Activated naive CD8-positive, alpha-beta T cell treated with anti-CD3 and anti-CD28 coated beads, Interleukin-2, amount 10 ng/mL, durations not matched to agents 7 days and 5 days (primary cell): Measurements from ENCODE around the gene TMED4. TPM values are rescaled to one million over a fixed set of nuclear protein-coding genes. Genes with fewer than 3 reads are reported as not detected.
A peak's percentile ranks its signal among the peaks of the same experiment; 100 is the strongest.

ENCODE experiments used
- ATAC-seq: fragments of 150-1000 bp; cut with Tn5 transposase; one replicate; pipeline ENCODE4 v1.10.0; 2021; ENCODE audit warnings: low read depth, moderate library complexity
- POLR2A ChIA-PET: fragments of 350-600 bp; sonication (Branson Sonifier 250); formaldehyde crosslinking; loops from one replicate; lab custom pipeline; 2021; ENCODE audit warnings: antibody characterized with exemption; lab: Charles Lee
- DNase-seq: peaks from one replicate; pipeline ENCODE4 v3.0.0; 2021
- H3K27ac Mint-ChIP-seq: one replicate; pipeline ENCODE4 v1.8.0; 2022; ENCODE audit warnings: mild to moderate bottlenecking, mixed read lengths
- H3K27me3 Mint-ChIP-seq: one replicate; pipeline ENCODE4 v1.8.0; 2022; ENCODE audit warnings: mild to moderate bottlenecking, moderate library complexity, mixed read lengths
- H3K36me3 Mint-ChIP-seq: one replicate; pipeline ENCODE4 v1.8.0; 2021; ENCODE audit warnings: mild to moderate bottlenecking, mixed read lengths
- H3K4me1 Mint-ChIP-seq: one replicate; pipeline ENCODE4 v1.8.0; 2021; ENCODE audit warnings: mixed read lengths
- H3K4me3 Mint-ChIP-seq: one replicate; pipeline ENCODE4 v1.8.0; 2022; ENCODE audit warnings: mild to moderate bottlenecking, moderate library complexity, mixed read lengths
- H3K9me3 Mint-ChIP-seq: one replicate; pipeline ENCODE4 v1.8.0; 2021; ENCODE audit warnings: mixed read lengths
- total RNA-seq, 2 experiments: library from RNA; stranded (reverse); gene quantifications; one replicate each; pipeline ENCODE4 v1.2.3, GENCODE V29; 2021

Gene TMED4
- total RNA-seq, 2 experiments from 2014 or later, result 91.4 to 94.3 TPM

DNA sequence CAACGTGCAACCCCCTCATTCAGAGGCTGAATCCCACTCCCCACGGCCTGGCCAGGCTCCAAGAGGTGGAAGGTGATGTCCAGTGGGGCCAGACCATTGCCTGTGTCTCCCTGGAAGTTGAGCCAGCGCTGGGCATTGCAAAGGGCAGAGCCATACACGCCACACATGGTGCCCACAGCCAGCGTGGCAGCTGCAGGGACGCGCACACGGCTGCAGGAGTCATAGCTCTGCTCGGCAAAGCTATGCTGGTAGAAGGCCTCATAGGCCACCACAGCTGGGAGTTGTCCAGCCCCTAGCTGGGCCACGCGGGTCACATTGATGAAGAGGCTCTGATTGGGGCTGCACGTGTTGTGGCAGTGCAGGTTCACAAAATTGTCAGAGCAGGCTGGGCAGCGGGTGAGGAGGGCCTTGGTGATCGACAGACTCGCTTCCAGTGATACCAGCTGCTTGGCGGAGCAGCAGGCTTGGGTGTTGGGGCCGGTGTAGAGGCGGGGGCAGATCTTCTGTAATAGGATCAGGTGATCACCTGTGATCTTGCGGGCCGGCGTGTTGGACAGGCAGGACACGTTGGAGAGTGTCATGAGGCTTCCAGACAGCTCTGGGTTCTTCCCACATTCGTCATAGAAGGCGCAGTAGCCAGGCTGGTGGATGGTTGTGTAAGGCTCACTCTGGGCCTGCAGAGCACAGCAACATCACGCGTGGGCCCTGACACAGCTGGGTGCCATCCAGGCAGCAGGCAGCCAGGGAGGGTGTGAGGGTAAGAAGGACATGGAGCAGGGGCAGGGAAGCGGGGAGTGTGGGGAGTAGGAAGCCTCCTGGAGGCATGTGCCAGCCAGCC lies 42.1 kb downstream of the TMED4 start:
- no peaks in the 10 kb centered on the region for H3K9me3 Mint-ChIP-seq
- ATAC-seq (no peak), DNase-seq (no peak)
- H3K4me3 Mint-ChIP-seq, result no peak overlapping the region
- POLR2A ChIA-PET, result no interaction called here
- peaks cover 2% of the 10 kb centered on the region for H3K27me3 Mint-ChIP-seq
- H3K36me3 Mint-ChIP-seq, result no peaks in the 10 kb centered on the region
- no peaks in the 10 kb centered on the region for H3K4me1 Mint-ChIP-seq
- H3K27ac Mint-ChIP-seq, result no peak overlapping the region

DNA sequence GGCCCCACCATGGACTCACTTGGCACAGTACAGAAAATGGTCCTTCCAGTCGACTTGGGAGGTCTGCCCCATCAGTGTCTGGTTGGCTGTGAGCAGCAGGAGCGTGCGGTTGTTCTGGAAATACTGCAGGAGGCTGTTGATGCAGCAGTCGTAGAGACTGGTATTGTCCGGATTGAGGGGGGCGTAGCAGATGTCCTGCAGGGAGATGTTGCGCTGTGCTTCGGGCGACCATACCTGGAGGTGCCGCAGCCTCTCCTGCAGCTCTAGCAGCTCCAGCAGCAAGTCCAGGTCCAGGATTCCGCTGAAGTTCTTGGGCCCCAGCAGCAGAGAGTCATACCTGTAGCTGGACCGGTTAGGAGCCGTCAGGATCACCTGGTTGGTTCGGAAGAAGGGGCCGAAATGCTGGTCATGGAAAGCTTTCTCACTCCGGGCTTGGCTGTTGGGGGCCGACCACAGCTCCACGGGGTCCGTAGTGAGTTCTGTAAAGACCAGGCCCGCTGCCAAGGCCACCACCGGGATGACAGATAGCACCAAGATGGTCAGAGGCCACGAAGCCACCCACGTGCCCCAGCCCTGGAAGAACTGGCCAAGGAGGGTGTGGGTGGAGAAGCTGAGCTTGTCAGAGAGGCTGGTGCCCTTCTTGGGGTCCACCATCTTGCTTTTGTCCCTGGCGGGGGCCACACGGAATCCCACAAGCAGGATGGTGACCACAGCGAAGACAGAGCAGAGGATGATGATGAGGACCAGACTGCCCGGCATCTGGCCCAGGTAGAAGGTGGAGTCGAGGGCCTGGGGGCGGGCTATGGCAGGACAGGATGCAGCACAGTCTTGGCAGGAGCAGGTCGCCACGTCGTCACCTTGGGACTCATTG lies 43.0 kb downstream of the TMED4 start:
- Mint-ChIP-seq H3K27me3 (peaks cover 2% of the 10 kb centered on the region), H3K36me3 (no peaks in the 10 kb centered on the region), H3K4me1 (no peaks in the 10 kb centered on the region), H3K4me3 (no peak overlapping the region), H3K9me3 (no peaks in the 10 kb centered on the region), H3K27ac (no peak overlapping the region)
- no peak for DNase-seq
- POLR2A ChIA-PET, result no interaction called here
- no peak for ATAC-seq

DNA sequence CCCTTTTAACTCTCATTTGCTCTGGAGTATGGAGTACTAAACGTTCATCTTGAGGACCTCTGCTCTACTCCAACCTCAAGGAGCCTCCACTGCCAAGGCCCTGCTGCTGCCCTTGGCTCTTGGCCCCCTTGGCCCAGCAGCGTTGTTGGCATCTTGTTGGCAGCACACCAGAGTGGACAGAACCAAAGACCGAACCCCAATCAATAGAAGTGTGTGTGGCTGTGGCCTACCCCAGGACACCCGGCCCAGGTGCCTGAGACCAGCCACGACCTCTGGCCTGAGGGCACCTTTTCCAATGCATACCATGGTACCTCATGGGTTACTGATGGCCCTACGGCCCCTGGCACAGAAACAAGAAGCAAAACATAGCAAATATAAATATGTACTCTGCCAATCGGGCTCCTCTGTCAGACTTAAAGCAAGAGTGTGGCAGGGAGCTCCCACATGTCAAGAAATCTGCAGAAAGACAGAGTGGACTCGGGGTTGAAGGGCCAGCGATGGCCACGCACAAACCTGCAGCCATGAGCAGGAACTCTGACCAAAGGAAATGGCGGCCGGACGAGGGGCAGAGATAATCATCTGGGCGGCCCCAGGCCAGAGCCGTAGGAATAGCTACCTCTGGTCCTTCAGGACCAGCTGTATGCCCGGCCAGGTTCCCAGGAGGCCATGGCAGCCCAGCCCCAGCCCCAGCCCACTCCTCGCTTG lies 43.8 kb downstream of the TMED4 start:
- H3K36me3 Mint-ChIP-seq, result no peaks in the 10 kb centered on the region
- H3K27me3 Mint-ChIP-seq, result peaks cover 2% of the 10 kb centered on the region
- no peak for DNase-seq
- no peaks in the 10 kb centered on the region for H3K9me3 Mint-ChIP-seq
- POLR2A ChIA-PET, result interaction anchor here (0.6 kb wide), 1 partner anchor 18 kb away, joined by 3 read pairs; no protein-coding TSS in a partner anchor
- ATAC-seq, result no peak
- no peak overlapping the region for H3K4me3 Mint-ChIP-seq
- H3K4me1 Mint-ChIP-seq, result no peaks in the 10 kb centered on the region
- no peak overlapping the region for H3K27ac Mint-ChIP-seq

DNA sequence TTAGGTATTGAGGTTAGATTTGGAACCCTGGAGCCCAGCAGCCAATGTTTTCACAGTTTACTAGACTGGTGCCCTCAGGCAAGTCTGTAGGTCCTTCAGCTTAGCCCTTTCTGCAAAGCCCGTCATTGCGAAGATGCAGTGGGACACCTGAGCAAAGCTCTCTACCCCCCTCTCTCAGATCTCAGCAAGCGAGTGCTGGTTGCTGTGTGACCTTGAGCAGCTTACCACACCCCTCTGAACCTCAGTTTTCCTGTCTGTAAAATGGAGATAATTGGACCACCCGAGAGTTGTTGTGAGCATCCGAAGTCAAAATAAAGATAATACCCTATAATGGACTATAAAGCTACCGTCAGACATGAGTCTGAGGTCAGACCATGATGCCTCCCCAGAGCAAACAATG lies 44.6 kb downstream of the TMED4 start:
- DNase-seq (no peak), ATAC-seq (no peak)
- no peaks in the 10 kb centered on the region for H3K9me3 Mint-ChIP-seq
- POLR2A ChIA-PET, result no interaction called here
- no peak overlapping the region for H3K4me3 Mint-ChIP-seq
- no peaks in the 10 kb centered on the region for H3K4me1 Mint-ChIP-seq
- H3K27me3 Mint-ChIP-seq, result peaks cover 2% of the 10 kb centered on the region
- H3K27ac Mint-ChIP-seq, result no peak overlapping the region
- H3K36me3 Mint-ChIP-seq, result no peaks in the 10 kb centered on the region

DNA sequence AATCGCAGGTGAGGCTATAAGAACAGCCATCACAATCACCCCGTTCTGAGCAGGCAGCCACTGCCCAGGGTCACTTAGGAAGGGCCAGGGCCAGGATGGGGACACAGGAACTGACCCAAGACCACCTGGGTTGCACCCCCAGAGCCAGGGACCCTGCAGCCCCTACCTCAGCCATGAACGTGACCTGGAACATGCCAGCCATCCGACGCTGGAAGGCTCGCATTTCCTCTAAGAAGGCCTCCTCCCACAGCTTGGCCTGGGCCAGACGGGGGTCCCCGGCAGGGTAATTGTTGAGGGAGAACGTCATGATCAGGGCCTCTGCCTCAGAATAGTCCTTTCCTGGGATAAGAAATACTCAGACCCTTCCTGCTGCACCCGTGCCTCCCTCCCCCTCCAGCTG lies 45.9 kb downstream of the TMED4 start:
- Mint-ChIP-seq H3K36me3 (no peaks in the 10 kb centered on the region), H3K9me3 (no peaks in the 10 kb centered on the region), H3K4me1 (no peaks in the 10 kb centered on the region), H3K27ac (no peak overlapping the region), H3K4me3 (no peak overlapping the region), H3K27me3 (peaks cover 2% of the 10 kb centered on the region)
- ATAC-seq, result no peak
- no peak for DNase-seq
- POLR2A ChIA-PET, result no interaction called here

DNA sequence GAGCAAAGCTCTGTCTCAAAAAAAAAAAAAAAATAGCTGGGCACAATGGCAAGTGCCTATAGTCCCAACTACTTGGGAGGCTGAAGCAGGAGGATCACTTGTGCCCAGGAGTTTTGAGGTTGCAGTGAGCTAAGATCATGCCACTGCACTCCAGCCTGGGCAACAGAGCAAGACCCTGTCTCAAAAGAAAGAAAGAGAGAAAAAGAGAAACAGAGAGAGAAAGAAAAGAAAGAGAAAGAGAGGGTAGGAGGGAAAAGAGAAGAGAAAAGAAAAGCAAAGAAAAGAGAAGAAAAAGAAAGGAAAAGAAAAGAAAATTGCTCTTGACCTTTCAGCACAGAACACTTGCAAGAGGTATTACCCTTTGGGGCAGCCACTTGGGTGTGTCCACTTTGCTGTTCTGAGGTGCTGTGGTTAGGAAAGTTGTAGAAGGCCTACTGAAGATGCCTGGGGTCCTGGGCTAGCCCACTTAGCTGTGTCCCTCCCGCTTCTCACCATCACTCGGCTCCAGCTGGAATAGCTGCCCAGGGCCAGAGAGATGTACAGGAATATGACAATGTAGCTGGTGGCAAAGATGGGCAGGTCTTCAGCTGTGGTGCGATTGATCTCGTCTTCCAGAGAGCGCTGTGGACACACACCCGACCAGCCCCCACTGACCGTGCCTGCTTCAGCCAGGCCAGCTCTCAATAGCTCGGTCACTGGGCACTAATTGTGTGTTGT lies 46.5 kb downstream of the TMED4 start:
- POLR2A ChIA-PET, result no interaction called here
- DNase-seq, result no peak
- no peak for ATAC-seq

DNA sequence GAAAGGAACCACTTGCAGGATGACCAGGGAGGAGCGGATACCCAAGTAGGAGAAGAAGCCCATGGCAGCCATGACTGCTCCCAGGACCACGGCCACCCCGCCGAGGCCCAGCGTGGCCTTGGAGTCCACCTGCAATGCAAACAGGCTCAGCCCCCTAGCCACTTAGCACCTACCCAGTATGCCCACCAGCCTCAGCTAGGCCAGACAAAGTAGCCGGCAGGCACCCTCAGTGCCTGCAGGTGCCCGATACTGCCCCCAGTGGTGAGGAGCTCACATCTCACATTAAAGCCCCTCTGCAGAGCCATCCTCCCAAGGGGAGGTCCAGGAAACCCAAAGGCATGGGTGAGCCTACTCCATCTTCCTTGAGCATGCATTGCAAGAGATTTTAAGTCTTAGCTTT lies 47.5 kb downstream of the TMED4 start:
- Mint-ChIP-seq H3K9me3 (no peaks in the 10 kb centered on the region), H3K4me1 (no peaks in the 10 kb centered on the region), H3K36me3 (no peaks in the 10 kb centered on the region), H3K27me3 (no peaks in the 10 kb centered on the region), H3K4me3 (no peak overlapping the region), H3K27ac (no peak overlapping the region)
- peak; percentile 55 for DNase-seq
- POLR2A ChIA-PET, result interaction anchor here (0.6 kb wide), 1 partner anchor 134 kb away, joined by 4 read pairs; no protein-coding TSS in a partner anchor
- ATAC-seq, result peak; percentile 81

More for the DNA sequence above, 46.5 kb downstream of the TMED4 start:
- Mint-ChIP-seq H3K4me1 (no peaks in the 10 kb centered on the region), H3K4me3 (no peak overlapping the region), H3K36me3 (no peaks in the 10 kb centered on the region), H3K27ac (no peak overlapping the region), H3K9me3 (no peaks in the 10 kb centered on the region), H3K27me3 (peaks cover 2% of the 10 kb centered on the region)

DNA sequence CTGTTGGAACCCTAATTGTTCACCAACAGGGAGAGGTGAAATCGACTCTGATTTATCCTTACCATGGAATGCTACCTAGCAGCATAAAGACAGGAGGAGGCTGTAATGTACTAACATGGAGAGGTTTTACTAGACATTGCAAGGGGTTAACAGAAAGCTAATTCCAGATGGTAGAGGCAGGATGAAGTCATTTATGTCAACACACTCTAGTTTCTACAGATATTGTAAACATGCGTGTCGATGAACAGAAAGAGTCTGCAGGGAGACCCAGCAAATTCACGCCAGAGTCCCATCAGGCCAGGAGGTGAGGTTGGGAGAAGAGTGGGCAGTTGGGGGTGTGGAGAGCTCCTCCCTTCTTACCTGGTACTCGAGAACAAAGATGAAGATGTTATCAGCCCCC lies 47.9 kb downstream of the TMED4 start:
- no peak for ATAC-seq
- Mint-ChIP-seq H3K4me3 (no peak overlapping the region), H3K27ac (no peak overlapping the region), H3K27me3 (no peaks in the 10 kb centered on the region), H3K36me3 (no peaks in the 10 kb centered on the region), H3K9me3 (no peaks in the 10 kb centered on the region), H3K4me1 (no peaks in the 10 kb centered on the region)
- DNase-seq, result no peak
- POLR2A ChIA-PET, result interaction anchor here (0.6 kb wide), 1 partner anchor 135 kb away, joined by 4 read pairs; no protein-coding TSS in a partner anchor

DNA sequence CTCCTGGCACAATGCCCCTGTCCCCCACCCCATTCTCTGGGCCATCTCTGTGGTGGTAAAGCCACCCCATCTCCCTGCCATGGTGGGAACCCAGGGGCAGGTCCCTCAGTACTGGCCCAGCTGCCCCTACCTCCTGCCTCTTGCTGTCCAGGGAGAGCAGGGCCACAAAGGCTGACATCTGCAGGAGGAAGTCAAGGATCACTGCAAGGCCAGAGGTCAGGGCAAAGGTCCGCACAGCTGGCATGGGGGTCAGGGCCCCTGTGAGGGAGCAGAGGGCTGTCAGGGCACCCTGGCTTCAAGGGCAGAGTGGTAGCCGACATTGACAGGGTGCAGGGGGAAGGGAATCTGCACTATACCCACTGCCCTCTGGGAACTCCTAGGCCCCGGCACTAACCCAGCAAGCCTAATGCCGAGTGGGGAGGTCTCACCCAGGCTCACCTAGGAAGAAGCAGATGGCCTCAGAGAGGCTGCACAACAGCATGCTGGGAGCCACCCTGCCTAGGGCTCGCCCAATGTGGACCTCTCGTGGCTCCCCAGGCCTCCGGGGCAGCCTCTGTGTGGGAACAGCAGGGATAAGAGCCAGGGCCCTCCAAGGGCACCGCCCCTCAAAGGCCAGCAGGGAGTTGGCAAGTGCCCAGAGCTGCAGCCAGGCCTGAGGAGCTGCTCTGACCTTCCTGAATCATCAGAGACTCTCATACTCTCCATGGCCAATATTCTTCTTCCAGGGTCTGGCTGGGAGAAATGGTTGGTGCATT lies 48.6 kb downstream of the TMED4 start:
- Mint-ChIP-seq H3K4me3 (no peak overlapping the region), H3K27ac (no peak overlapping the region)

DNA sequence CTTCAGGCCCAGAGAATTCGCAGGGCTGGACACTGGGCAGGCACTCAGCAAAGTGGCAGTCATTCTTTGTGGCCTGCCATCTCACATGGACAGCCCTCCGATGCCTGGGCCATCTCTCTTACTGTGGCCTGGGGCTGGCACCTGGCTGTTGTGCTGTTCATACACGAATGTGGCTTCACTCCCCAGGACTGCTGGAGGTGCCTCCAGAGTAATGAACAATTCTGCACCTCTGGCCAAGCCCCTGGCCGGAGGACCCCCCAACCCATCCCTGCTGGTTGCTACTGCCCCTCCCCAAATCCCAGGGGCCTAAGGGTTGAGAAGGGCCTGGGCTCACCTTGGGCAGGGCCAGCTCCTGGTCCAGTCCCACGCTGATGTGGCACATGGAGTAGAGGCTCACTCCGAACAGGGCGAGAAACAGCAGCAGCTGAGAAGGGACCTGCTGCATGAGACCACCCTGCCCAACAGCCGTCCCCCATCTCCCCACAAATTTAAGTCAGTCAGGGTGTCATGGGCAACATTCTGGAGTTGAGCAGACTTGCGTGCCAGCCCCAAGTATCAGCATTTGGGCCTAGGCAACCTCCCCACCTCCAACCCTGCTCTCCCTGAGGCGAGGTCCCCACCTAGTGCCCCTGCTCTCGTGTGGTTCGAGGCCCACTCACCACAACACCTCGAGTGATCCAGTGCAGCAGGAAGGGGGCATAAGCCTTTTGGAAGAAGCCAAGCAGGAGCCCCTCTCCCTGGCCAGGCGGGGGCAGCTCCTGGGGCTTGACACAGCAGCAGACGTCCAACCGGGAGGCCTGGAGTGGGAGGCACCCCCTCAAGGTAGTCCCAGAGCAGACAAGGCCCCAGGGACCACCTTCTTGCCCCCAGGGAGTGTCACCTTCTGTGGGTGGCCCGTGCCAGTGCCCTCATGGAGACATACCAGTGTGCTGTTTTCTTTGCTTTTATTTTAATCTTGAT lies 50.3 kb downstream of the TMED4 start:
- Mint-ChIP-seq H3K4me3 (no peak overlapping the region), H3K9me3 (peaks cover 2% of the 10 kb centered on the region), H3K27me3 (peaks cover 3% of the 10 kb centered on the region), H3K4me1 (no peaks in the 10 kb centered on the region), H3K27ac (no peak overlapping the region), H3K36me3 (no peaks in the 10 kb centered on the region)
- ATAC-seq, result no peak
- POLR2A ChIA-PET, result no interaction called here
- DNase-seq, result no peak

More for the DNA sequence above, 48.6 kb downstream of the TMED4 start:
- ATAC-seq, result no peak
- no peaks in the 10 kb centered on the region for H3K9me3 Mint-ChIP-seq
- no peaks in the 10 kb centered on the region for H3K36me3 Mint-ChIP-seq
- peaks cover under 1% of the 10 kb centered on the region for H3K27me3 Mint-ChIP-seq
- POLR2A ChIA-PET, result no interaction called here
- no peak for DNase-seq
- no peaks in the 10 kb centered on the region for H3K4me1 Mint-ChIP-seq

DNA sequence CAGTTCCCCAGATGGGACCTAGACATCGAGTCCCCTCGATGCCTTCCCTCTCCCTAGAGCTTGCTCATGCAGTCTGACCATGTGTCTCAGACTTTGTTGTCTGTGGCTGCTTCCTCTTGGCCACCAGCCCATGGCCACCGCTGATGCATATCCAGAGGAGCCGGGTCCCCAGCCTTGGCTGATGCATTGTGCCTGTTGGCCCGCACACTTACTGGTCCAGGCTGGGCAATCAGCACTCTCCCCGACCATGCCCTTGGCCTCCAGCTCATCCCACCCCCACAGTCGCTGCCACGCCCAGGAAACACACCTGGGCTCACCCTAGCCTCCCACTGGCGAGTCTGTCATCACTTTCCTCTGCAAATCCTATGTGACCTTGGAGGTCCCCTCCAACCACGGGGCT lies 51.0 kb downstream of the TMED4 start:
- Mint-ChIP-seq H3K27ac (no peak overlapping the region), H3K36me3 (no peaks in the 10 kb centered on the region), H3K4me3 (no peak overlapping the region), H3K27me3 (peaks cover 3% of the 10 kb centered on the region), H3K9me3 (peaks cover 2% of the 10 kb centered on the region), H3K4me1 (no peaks in the 10 kb centered on the region)
- no peak for DNase-seq
- POLR2A ChIA-PET, result no interaction called here
- ATAC-seq, result no peak
